HG03108 (cell line): ENCODE results near the gene KCNQ2.

Experiments
- ATAC-seq: cut with Tn5 transposase; IDR thresholded peaks from one replicate; pipeline ENCODE4 v1.9.1; 2021; ENCODE audit warnings: moderate library complexity; ENCODE audit not compliant: unreplicated experiment

KCNQ2 gene

GRCh38 chr20:63472862-63473390, 471 bp upstream of the KCNQ2 start:
- ATAC-seq, result no peak

GRCh38 chr20:63471717-63471980, 806 bp downstream of the KCNQ2 start:
- ATAC-seq, result no peak

- ATAC-seq, result no peak
Observed at GRCh38 chr20:63471002-63471716, 1.3 kb downstream of the KCNQ2 start.

- ATAC-seq, result no peak
Observed at GRCh38 chr20:63470410-63470809, 2.0 kb downstream of the KCNQ2 start.

GRCh38 chr20:63469713-63470101, 2.7 kb downstream of the KCNQ2 start:
- no peak for ATAC-seq

- no peak for ATAC-seq
Observed at GRCh38 chr20:63469019-63469712, 3.3 kb downstream of the KCNQ2 start.

GRCh38 chr20:63468421-63468820, 4.0 kb downstream of the KCNQ2 start:
- no peak for ATAC-seq

GRCh38 chr20:63467294-63468083, 5.0 kb downstream of the KCNQ2 start:
- ATAC-seq, result no peak

GRCh38 chr20:63466861-63467260, 5.6 kb downstream of the KCNQ2 start:
- ATAC-seq, result no peak

GRCh38 chr20:63466250-63466825, 6.1 kb downstream of the KCNQ2 start:
- ATAC-seq, result no peak

- no peak for ATAC-seq
Observed at GRCh38 chr20:63465380-63466249, 6.8 kb downstream of the KCNQ2 start.

GRCh38 chr20:63464289-63464635, 8.2 kb downstream of the KCNQ2 start:
- no peak for ATAC-seq

GRCh38 chr20:63463400-63464288, 8.8 kb downstream of the KCNQ2 start:
- no peak for ATAC-seq

- no peak for ATAC-seq
Observed at GRCh38 chr20:63462244-63462643, 10.2 kb downstream of the KCNQ2 start.

GRCh38 chr20:63461104-63461763, 11.2 kb downstream of the KCNQ2 start:
- no peak for ATAC-seq

GRCh38 chr20:63459070-63459380, 13.4 kb downstream of the KCNQ2 start:
- no peak for ATAC-seq

- ATAC-seq, result no peak
Observed at GRCh38 chr20:63458170-63459069, 14.0 kb downstream of the KCNQ2 start.

GRCh38 chr20:63457737-63458136, 14.7 kb downstream of the KCNQ2 start:
- no peak for ATAC-seq
